PFSK-1 (cell line): ENCODE measurements around the gene CES2.

ENCODE experiments used
- POLR2AphosphoS5 ChIP-seq: IDR thresholded peaks from 2 replicates; pipeline ENCODE4 v1.6.1; 2012; ENCODE audit warnings: low read depth, mild to moderate bottlenecking, control low read depth, low read length, moderate library complexity
- REST ChIP-seq, 2 experiments: IDR thresholded peaks; 2 replicates each; pipeline versions ENCODE4 v1.6.1 to v1.8.0; 2011 to 2012; ENCODE audit warnings: low read depth in 2 of 2, low read length in 2 of 2, control low read depth in 1 of 2, inconsistent platforms in 1 of 2, mild to moderate bottlenecking in 1 of 2, moderate library complexity in 1 of 2; ENCODE audit not compliant: insufficient read depth in 1 of 2

- TF ChIP-seq POLR2AphosphoS5 = no peak
- TF ChIP-seq REST (IDR thresholded peaks at IDR 0.05; ENCODE audit: insufficient read depth in 1 of 2, low read depth in 2 of 2, low read length in 2 of 2) = no peak
These were observed 3.2 kb upstream of the CES2 start for GRCh38 chr16:66932076-66932475.
